NB4 (cell line): ENCODE measurements around the gene CLDN6.

Experiments
- POLR2A ChIP-seq: IDR thresholded peaks from 2 replicates; pipeline ENCODE4 v1.6.1; 2011; ENCODE audit warnings: mild to moderate bottlenecking; ENCODE audit not compliant: insufficient read length; ENCODE audit errors: extremely low read depth
- TF ChIP-seq, protein P1 (sequence below): IDR thresholded peaks from one replicate; pipeline ENCODE4 v1.5.1; 2012; ENCODE audit warnings: low read depth, low read length

DNA sequence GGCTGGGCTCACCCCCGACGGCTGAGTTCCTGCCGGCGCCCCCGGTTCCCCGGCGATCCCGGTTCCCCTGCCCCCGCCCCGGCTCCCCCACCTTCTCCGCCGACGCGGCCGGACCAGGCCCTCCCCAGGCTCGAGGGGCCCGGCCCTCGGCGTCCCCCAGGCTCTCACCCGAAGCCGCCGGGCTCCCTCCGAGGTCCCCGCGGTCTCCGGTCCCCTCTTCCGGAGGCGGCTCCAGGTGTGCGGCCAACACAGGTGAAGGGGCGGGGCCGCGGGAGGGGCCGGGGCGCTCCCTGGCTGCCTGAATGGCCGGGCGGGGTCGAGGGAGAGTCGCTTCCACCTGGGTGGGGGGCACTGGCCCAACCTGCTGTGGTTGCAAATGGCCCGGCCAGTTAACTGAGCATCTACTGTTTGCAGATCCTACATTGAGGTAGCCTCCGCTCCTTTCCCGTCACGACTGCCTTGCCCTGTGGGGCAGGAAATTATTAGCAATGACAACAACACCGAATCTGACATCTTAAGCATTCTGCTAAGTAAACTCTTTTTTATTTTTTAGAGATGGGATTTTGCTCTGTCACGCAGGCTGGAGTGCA lies 18.8 kb upstream of the CLDN6 start, which contains the start of gene BICDL2:
- no peak for TF ChIP-seq POLR2A
- TF ChIP-seq, protein P1, sequence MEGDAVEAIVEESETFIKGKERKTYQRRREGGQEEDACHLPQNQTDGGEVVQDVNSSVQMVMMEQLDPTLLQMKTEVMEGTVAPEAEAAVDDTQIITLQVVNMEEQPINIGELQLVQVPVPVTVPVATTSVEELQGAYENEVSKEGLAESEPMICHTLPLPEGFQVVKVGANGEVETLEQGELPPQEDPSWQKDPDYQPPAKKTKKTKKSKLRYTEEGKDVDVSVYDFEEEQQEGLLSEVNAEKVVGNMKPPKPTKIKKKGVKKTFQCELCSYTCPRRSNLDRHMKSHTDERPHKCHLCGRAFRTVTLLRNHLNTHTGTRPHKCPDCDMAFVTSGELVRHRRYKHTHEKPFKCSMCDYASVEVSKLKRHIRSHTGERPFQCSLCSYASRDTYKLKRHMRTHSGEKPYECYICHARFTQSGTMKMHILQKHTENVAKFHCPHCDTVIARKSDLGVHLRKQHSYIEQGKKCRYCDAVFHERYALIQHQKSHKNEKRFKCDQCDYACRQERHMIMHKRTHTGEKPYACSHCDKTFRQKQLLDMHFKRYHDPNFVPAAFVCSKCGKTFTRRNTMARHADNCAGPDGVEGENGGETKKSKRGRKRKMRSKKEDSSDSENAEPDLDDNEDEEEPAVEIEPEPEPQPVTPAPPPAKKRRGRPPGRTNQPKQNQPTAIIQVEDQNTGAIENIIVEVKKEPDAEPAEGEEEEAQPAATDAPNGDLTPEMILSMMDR: no peak
